ENCODE measurements around the gene HCK. TPM values are rescaled to one million over a fixed set of nuclear protein-coding genes. Genes with fewer than 3 reads are reported as not detected.

HCK gene
- under 1 TPM in 1 of 2 donors, not detected in 1; 0.14 TPM for total RNA-seq

- Mint-ChIP-seq H3K27me3 (peaks cover 34 to 46% of the 10 kb centered on the region in 2 donors), H3K4me3 (peak within 1 kb of the TSS; percentile 68), H3K36me3 (no peaks in the 10 kb centered on the region), H3K9me3 (no peaks in the 10 kb centered on the region), H3K4me1 (ENCODE audit: low read depth in 2 of 2) (peaks cover 15 to 17% of the 10 kb centered on the region in 2 donors), H3K27ac (peak within 1 kb of the TSS in 1 of 2 donors; percentile 51)
- DNase-seq (ENCODE audit: low spot score) (no peak), ATAC-seq (peak; percentile 46 to 61)
Measured at GRCh38 chr20:32052090-32052777, at the start of gene HCK. Gene HCK, plus strand, starts transcription at chr20:32052242.

DNA sequence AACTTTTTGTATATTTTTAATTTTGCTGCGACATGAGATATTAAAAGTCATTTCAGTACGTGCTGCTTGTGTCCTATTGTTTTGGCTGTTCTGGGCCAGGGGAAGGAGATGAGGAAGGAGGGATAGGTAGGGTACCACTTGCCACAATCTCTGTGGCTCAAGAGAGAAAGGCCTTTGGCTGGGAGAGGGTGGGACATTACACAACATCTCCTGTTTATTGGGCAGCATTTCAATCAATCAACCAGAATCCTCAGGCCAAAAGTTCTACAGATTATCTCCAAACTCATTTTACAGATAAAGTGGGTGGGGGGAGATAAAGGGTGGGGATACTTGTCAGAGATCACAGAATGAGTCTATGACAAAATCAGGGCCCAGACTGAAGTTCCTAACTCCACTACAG is 48.7 kb upstream of the HCK start:
- no peaks in the 10 kb centered on the region for H3K9me3 Mint-ChIP-seq
- peaks cover 0 to 8% of the 10 kb centered on the region in 2 donors for H3K27me3 Mint-ChIP-seq
- H3K4me3 Mint-ChIP-seq, result no peak overlapping the region
- no peak overlapping the region for H3K27ac Mint-ChIP-seq
- no peaks in the 10 kb centered on the region for H3K36me3 Mint-ChIP-seq
- H3K4me1 Mint-ChIP-seq (ENCODE audit: low read depth in 2 of 2), result no peaks in the 10 kb centered on the region
- no peak for ATAC-seq
- no peak for DNase-seq (ENCODE audit: low spot score)

GRCh38 chr20:32004963-32005362 is 47.1 kb upstream of the HCK start:
- Mint-ChIP-seq H3K27ac (no peak overlapping the region), H3K4me3 (no peak overlapping the region)
- no peak for DNase-seq (ENCODE audit: low spot score)

GRCh38 chr20:32006053-32006452 is 46.0 kb upstream of the HCK start:
- H3K27ac Mint-ChIP-seq, result no peak overlapping the region
- peaks cover 0 to 7% of the 10 kb centered on the region in 2 donors for H3K27me3 Mint-ChIP-seq
- H3K4me1 Mint-ChIP-seq (ENCODE audit: low read depth in 2 of 2), result no peaks in the 10 kb centered on the region
- no peaks in the 10 kb centered on the region for H3K9me3 Mint-ChIP-seq
- ATAC-seq (no peak), DNase-seq (ENCODE audit: low spot score) (no peak)
- H3K36me3 Mint-ChIP-seq, result no peaks in the 10 kb centered on the region
- no peak overlapping the region for H3K4me3 Mint-ChIP-seq

More at GRCh38 chr20:32004963-32005362, 47.1 kb upstream of the HCK start:
- H3K27me3 Mint-ChIP-seq, result peaks cover 0 to 7% of the 10 kb centered on the region in 2 donors
- no peaks in the 10 kb centered on the region for H3K36me3 Mint-ChIP-seq
- no peaks in the 10 kb centered on the region for H3K9me3 Mint-ChIP-seq
- no peaks in the 10 kb centered on the region for H3K4me1 Mint-ChIP-seq (ENCODE audit: low read depth in 2 of 2)
- ATAC-seq, result no peak

DNA sequence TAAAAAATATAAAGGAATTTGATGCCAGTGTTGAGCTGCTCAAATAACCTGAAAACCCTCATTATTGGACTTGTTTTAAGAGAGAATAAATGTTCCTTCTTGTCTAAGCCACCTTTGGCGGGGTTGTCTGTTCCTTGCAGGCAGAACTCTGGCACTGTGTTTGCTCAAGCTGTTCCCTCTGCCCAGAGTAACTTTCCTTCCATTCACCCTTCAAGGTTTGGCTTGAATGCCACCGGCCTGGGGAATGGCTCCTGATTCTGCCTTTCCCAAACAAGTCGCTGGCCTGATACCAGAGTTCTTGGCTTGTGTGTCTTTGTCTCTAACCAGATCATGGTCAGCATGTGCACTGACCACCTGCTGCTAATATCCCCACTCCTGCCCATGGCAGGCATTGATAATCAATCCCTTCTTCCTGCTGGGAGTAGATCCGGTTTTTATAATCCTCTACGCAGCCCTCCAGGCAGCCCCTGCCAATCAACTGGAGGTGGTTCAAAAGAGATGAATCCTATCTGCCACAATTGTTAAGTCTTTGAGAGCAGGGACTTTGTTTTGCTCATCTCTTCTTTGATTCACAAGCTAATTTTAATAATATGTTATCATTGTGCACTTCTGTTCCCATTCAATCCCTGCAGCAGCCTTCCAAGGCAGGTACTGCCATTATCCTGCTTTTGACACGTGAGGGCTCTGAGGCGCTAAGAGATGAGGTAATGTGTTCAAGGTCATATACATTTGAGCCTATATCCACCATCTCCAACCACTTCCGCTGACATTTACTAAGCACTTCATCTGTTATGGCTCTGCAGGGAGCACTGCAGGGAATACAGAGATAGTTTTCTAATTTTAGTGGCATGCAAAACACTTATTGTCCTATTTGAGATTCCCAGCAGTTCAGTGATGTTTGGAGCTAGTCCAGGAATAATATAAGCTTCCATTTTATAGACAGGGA is 44.9 kb upstream of the HCK start:
- Mint-ChIP-seq H3K36me3 (no peaks in the 10 kb centered on the region), H3K27ac (no peak overlapping the region), H3K4me1 (ENCODE audit: low read depth in 2 of 2) (no peaks in the 10 kb centered on the region), H3K4me3 (no peak overlapping the region), H3K9me3 (no peaks in the 10 kb centered on the region), H3K27me3 (peaks cover 0 to 14% of the 10 kb centered on the region in 2 donors)
- DNase-seq (ENCODE audit: low spot score), result no peak
- no peak for ATAC-seq

DNA sequence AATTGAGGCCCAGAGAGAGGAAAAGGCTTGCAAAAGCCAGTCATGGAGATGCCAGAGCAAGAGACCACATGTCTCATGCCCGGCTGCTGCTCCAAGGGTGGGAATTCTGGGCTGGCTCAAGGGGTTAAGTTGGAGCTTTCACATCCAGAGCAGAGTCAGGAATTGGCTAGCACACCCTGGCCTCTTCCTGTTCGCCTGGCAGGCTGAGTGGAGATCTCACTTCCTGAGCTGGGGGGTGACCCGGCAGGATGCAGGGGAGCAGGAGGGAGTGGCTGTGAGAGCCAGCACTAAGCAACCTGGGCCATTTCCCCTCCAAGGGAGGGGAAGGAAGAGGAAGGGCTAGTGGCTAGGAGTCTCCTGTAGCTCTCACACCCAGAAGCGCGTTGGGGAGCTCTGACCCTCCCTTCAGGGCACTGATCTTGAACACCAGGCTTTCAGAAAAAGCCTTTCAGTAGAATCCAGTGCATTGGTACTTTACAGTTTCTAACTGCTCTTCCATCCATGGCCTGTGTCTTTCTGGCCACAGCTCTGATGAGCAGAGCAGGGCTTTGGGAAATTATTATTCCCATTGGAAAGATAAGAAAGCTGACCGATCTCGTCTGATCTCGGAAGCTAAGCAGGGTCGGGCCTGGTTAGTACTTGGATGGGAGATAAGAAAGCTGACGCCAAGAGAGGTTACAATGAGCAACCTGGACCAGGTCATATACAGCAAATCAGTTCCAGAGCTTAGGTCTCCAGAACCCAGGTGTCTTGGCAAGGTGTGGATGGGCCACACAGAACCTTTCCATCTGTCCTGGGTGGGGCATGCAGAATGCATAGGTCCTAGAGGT is 44.0 kb upstream of the HCK start:
- Mint-ChIP-seq H3K4me1 (ENCODE audit: low read depth in 2 of 2) (no peaks in the 10 kb centered on the region), H3K36me3 (no peaks in the 10 kb centered on the region), H3K27ac (no peak overlapping the region), H3K27me3 (peaks cover 0 to 14% of the 10 kb centered on the region in 2 donors), H3K4me3 (no peak overlapping the region), H3K9me3 (no peaks in the 10 kb centered on the region)
- no peak for DNase-seq (ENCODE audit: low spot score)
- peak in 1 of 2 donors; percentile 20 for ATAC-seq

DNA sequence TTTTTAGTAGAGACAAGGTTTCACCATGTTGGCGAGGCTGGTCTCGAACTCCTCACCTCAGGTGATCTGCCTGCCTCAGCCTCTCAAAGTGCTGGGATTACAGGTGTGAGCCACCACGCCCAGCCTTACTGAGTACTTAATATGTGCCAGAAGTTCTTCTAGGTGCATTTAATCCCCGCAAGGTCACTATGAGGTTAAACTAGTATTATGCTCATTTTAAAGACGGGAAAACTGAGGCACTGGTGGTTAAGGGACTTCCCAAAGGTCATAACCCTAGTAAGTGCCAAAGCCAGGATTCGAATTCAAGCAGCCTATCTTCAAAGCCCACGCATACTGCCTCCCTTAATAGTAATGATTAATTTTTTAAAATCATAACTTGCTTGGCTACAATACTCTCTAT is 42.5 kb upstream of the HCK start:
- no peak overlapping the region for H3K4me3 Mint-ChIP-seq
- no peak for DNase-seq (ENCODE audit: low spot score)
- no peaks in the 10 kb centered on the region for H3K9me3 Mint-ChIP-seq
- H3K27me3 Mint-ChIP-seq, result peaks cover 0 to 14% of the 10 kb centered on the region in 2 donors
- no peaks in the 10 kb centered on the region for H3K36me3 Mint-ChIP-seq
- no peak for ATAC-seq
- no peak overlapping the region for H3K27ac Mint-ChIP-seq
- no peaks in the 10 kb centered on the region for H3K4me1 Mint-ChIP-seq (ENCODE audit: low read depth in 2 of 2)

DNA sequence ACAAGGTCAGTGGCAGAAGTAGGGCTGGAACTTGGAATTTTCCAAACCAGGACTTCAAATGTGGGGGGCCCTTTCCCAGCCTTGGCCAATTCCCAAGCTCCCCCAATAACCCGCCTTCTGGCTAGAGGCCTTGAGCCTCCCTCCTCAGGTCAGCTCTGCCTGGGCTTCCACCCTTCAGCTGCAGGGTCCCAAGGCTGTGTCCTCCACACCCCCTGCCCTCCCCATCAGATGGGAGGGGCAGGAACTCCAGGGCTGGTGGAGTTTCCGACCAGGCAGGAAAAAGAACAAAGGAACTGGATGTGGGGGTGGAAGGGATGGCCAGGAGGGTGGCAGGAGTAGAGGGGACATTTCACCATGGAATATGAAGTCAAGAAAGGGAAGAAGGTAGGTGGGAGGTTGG is 41.9 kb upstream of the HCK start, which contains the start of gene CCM2L:
CCM2L (plus strand) TSS at position 338 of the 400 bp plus-strand sequence; CDS start at position 355, 17 bp downstream.
- ATAC-seq, result no peak
- H3K9me3 Mint-ChIP-seq, result no peaks in the 10 kb centered on the region
- no peaks in the 10 kb centered on the region for H3K4me1 Mint-ChIP-seq (ENCODE audit: low read depth in 2 of 2)
- no peak within 1 kb of the TSS for H3K27ac Mint-ChIP-seq
- peaks cover 3 to 15% of the 10 kb centered on the region in 2 donors for H3K27me3 Mint-ChIP-seq
- H3K36me3 Mint-ChIP-seq, result no peaks in the 10 kb centered on the region
- DNase-seq (ENCODE audit: low spot score), result no peak
- H3K4me3 Mint-ChIP-seq, result no peak within 1 kb of the TSS

DNA sequence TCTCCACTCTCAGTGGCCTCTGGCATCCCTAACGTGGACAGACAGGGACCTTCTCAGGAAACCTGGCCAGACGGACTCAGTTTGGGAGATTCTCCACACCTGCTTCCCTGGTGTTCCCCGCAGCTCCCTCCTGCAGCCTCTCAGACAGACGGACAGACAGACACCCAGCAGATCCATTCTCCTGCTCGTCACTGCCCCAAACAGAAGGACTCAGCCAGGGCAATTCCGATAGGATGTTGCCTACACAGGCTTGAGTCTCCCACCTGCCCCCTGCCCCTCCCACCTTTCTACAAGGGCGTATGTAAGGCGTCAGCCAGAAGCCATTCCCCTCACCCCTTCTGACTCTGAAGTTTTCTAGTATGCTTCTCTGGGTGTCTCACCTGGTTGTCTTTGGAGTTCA is 41.4 kb upstream of the HCK start:
- Mint-ChIP-seq H3K4me1 (ENCODE audit: low read depth in 2 of 2) (no peaks in the 10 kb centered on the region), H3K27me3 (peaks cover 8 to 17% of the 10 kb centered on the region in 2 donors), H3K27ac (no peak overlapping the region), H3K36me3 (no peaks in the 10 kb centered on the region), H3K4me3 (no peak overlapping the region), H3K9me3 (no peaks in the 10 kb centered on the region)
- DNase-seq (ENCODE audit: low spot score) (no peak), ATAC-seq (no peak)

DNA sequence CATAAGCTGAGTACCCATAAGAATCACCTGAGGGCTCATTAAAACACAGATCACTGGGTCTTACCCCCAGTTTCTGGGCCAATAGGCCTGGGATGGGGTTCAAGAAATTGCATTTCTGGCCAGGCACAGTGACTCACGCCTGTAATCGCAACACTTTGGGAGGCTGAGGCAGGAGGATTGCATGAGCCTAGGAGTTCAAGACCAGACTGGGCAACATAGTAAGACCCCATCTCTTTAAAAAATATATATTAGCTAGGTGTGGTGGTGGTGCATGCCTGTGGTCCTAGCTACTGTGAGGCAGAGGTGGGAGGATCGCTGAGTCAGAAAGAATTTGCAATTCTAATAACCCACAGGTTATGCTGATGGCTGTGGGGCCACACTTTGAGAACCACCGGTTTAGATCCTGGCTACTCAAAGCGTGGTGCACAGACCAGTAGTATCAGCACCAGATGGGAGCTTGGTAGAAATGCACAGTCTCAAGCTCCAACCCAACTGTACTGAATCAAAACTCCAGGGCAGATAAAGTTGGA is 39.8 kb upstream of the HCK start:
- H3K4me3 Mint-ChIP-seq, result no peak overlapping the region
- H3K27me3 Mint-ChIP-seq, result peaks cover 15 to 16% of the 10 kb centered on the region in 2 donors
- H3K4me1 Mint-ChIP-seq (ENCODE audit: low read depth in 2 of 2), result no peaks in the 10 kb centered on the region

GRCh38 chr20:32013326-32013725 is 38.7 kb upstream of the HCK start:
- Mint-ChIP-seq H3K4me3 (no peak overlapping the region), H3K27ac (no peak overlapping the region), H3K4me1 (ENCODE audit: low read depth in 2 of 2) (peaks cover 0 to 2% of the 10 kb centered on the region in 2 donors), H3K9me3 (no peaks in the 10 kb centered on the region), H3K36me3 (no peaks in the 10 kb centered on the region), H3K27me3 (peaks cover 18 to 21% of the 10 kb centered on the region in 2 donors)
- ATAC-seq (no peak), DNase-seq (ENCODE audit: low spot score) (no peak)

More for the DNA sequence above, 39.8 kb upstream of the HCK start:
- Mint-ChIP-seq H3K27ac (no peak overlapping the region), H3K9me3 (no peaks in the 10 kb centered on the region), H3K36me3 (no peaks in the 10 kb centered on the region)
- no peak for DNase-seq (ENCODE audit: low spot score)
- no peak for ATAC-seq

- peaks cover 38 to 58% of the 10 kb centered on the region in 2 donors for H3K27me3 Mint-ChIP-seq
- DNase-seq (ENCODE audit: low spot score) (no peak), ATAC-seq (no peak)
- peaks cover 5% of the 10 kb centered on the region for H3K36me3 Mint-ChIP-seq
- no peak overlapping the region for H3K27ac Mint-ChIP-seq
- H3K4me3 Mint-ChIP-seq, result peak overlapping the region; percentile 67
- peaks cover 15 to 18% of the 10 kb centered on the region in 2 donors for H3K4me1 Mint-ChIP-seq (ENCODE audit: low read depth in 2 of 2)
- H3K9me3 Mint-ChIP-seq, result no peaks in the 10 kb centered on the region
Measured at GRCh38 chr20:32017711-32018251, 34.3 kb upstream of the HCK start.

Data from natural killer cell treated with Interleukin-12 subunit alpha and Interleukin-12 subunit beta and Interleukin-15 and Interleukin-18, amount 100 ng/mL, for 72 hours (primary cell).